GM12801 (cell line): ENCODE data around the gene FOXJ2.

Source experiments
- CTCF ChIP-seq: IDR thresholded peaks from one replicate; pipeline ENCODE4 v1.5.1; 2011; ENCODE audit warnings: control low read depth; ENCODE audit not compliant: insufficient read length; ENCODE audit errors: extremely low read depth

The FOXJ2 gene

DNA sequence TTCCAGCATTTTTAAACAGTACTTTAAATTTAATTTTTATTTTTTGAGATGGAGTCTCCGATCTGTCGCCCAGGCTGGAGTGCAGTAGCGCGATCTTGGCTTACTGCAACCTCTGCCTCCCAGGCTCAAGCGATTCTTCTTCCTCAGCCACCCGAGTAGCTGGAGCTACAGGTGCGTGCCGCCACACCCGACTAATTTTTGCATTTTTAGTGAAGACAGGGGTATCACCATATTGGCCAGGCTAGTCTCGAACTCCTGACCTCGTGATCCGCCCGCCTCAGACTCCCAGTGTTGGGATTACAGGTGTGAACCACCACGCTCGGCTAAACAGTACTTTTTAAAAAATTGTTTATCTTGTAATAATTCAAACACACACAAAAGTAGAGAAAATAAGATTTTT, 4.2 kb upstream of the FOXJ2 start:
- TF ChIP-seq CTCF, result no peak

DNA sequence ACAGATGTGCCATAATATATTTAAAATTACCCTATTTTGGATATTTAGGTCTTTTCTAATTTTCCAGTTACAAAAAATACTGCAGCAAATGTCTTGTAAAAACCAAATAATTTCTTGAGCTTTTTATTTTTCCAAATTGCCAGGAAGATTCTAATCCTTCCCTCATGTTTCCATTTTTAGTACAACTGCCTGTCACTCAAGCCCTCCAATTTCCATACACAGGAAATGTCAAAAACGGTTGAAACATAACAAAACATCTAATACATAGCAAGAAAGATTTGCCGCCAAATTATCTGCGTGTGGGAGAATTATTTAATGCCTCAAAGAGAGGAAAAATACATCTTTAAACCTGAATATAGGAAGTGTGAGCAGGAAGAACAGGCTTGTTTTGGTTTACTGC, 2.3 kb upstream of the FOXJ2 start:
- TF ChIP-seq CTCF, result no peak

- TF ChIP-seq CTCF, result no peak
These were observed 659 bp upstream of the FOXJ2 start for GRCh38 chr12:8031872-8032241.

DNA sequence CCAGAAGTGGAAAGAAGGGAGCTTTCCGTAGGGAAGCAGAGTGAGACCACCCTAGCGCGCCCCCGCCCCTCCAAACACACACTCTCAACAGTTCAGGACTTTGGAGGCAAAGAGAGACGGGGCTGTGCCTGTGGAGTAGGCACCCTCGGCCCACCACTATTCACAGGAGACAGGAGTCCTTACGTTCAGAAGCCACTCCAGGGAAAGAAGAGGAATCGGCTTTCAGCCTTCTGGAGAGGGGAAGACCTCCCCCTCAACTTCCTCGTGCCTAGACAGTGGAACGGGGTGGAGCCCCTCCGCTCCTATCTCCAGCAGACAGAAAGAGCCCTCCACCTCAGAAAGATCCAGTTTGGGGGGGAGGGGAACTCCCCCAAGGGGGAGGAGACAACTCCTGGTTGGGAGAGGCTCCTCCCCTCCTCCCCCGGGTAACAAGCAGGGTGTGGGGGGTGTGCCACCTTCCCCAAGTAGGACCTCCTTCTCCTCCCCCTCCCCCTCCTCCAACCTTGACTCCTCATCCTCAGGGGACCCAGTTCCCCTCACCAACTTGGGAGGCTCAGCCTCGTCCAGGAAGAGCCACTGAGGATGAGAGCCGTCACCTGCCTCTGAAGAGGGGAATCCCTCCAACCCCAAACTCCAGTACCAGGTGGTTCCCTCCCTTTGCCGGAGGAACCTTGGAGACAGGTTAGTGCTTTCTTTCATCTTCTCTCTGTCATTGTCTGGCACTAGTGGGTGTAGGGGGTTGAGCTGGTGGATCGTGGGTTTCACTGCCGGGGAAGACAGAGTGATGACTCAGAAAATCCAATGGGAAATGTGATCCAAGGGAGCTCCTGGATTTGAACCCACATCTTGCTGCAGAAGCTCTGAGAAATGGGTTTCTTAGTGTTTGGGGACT, 883 bp downstream of the FOXJ2 start:
- TF ChIP-seq CTCF, result no peak

DNA sequence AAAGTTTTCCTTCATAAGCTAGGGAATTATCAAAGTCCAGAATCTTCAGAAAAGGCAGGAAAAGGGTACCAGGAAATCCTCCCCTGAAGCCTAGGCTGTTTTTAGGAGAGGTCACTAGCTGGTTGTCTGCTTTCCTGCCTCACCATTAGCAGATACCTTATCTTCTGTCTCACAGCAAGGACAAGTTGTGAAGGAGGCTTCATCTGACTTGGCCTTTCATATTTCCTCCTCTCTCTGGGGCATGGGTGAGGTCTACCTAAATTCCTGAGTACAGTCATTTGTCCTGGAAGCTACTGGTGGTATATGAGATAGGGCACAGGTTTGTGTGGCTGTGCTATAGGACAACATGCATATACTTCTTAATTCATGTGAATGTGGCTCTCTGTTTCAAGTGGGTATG, 2.3 kb downstream of the FOXJ2 start:
- no peak for TF ChIP-seq CTCF

GRCh38 chr12:8035440-8036010, 3.0 kb downstream of the FOXJ2 start:
- no peak for TF ChIP-seq CTCF

DNA sequence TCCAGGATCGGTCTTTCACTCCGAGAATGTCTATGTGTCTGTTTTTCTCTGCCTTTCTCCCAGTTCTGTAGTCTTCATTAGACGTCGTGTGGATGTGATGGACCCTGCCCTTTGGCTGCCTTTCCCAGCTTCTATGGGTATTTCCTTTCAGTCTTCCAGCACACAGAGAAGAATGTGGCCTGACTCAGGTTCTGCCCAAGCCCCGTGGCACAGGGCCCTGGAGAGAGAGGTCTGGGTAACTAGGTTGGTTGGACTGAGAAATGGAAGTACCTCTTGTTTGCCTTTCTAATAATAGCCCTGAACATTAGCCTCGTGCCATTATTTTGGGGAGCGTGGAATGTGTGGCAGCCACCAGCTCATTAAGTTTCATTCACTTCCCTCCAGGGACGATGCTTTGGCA, 3.8 kb downstream of the FOXJ2 start:
- no peak for TF ChIP-seq CTCF
